ENCODE measurements around the gene MOXD1.

- TF ChIP-seq, protein P1, sequence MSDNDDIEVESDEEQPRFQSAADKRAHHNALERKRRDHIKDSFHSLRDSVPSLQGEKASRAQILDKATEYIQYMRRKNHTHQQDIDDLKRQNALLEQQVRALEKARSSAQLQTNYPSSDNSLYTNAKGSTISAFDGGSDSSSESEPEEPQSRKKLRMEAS (IDR thresholded peaks at IDR 0.05; ENCODE audit: low read depth): no peak
- TF ChIP-seq, protein P2, sequence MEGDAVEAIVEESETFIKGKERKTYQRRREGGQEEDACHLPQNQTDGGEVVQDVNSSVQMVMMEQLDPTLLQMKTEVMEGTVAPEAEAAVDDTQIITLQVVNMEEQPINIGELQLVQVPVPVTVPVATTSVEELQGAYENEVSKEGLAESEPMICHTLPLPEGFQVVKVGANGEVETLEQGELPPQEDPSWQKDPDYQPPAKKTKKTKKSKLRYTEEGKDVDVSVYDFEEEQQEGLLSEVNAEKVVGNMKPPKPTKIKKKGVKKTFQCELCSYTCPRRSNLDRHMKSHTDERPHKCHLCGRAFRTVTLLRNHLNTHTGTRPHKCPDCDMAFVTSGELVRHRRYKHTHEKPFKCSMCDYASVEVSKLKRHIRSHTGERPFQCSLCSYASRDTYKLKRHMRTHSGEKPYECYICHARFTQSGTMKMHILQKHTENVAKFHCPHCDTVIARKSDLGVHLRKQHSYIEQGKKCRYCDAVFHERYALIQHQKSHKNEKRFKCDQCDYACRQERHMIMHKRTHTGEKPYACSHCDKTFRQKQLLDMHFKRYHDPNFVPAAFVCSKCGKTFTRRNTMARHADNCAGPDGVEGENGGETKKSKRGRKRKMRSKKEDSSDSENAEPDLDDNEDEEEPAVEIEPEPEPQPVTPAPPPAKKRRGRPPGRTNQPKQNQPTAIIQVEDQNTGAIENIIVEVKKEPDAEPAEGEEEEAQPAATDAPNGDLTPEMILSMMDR (IDR thresholded peaks at IDR 0.05): no peak
- TF ChIP-seq EZH2phosphoT487 (IDR thresholded peaks at IDR 0.05; ENCODE audit: borderline replicate concordance, low read depth) (no peak), JUND (IDR thresholded peaks at IDR 0.05) (no peak)
These were observed 128.5 kb downstream of the MOXD1 start for GRCh38 chr6:132272776-132273175.

Measured in SK-N-SH (cell line).